LNCAP (cell line): ENCODE data around the gene PHACTR1.

Source experiments
- CTCF ChIP-seq: fragments of 450-650 bp; IDR thresholded peaks from 2 replicates; pipeline ENCODE4 v1.5.1; 2017; ENCODE audit warnings: mild to moderate bottlenecking

The PHACTR1 gene

GRCh38 chr6:13186861-13187260, 470.3 kb downstream of the PHACTR1 start:
- TF ChIP-seq CTCF: no peak

- TF ChIP-seq CTCF: no peak
Observed at GRCh38 chr6:13187692-13188091, 471.1 kb downstream of the PHACTR1 start.

- no peak for TF ChIP-seq CTCF
Observed at GRCh38 chr6:13188306-13188705, 471.7 kb downstream of the PHACTR1 start.

- TF ChIP-seq CTCF: no peak
Observed at GRCh38 chr6:13189710-13190109, 473.1 kb downstream of the PHACTR1 start.

DNA sequence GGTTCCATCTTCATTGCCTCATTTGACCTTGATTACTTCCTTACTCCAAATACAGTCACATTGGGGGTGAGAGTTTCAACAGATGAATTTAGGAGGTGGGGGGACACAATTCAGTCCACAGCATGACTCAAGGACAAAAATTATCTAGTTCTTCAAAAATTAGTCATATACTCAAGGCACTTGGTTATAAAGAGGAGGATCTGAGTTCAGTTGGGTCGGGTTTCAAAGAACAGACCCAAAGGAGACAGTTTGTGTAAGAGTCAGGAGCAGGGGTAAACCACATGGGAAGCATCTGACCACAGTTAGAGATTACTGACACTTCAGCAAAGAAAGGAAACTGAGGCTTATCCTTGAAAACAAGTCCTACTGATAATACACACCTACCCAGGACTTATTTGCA, 473.8 kb downstream of the PHACTR1 start:
- TF ChIP-seq CTCF: no peak

DNA sequence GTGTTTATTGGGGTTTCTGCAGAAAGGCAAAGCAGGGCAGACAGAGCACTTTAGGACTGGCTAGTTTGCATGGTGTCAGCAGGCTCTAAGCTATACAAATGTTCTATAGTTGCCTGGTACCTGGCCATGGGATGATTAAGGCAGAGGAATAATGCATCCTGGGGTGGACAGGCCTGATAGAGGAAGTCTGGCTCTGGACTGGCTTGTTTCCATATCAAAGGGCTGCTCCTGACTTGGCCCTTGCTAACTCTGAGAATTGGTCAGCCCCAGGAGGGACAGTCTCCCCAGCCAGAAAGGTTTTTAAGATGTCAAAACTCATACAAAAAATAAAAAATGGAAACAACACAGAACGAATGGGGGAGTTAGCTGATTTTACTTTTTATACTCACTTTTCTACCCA, 474.9 kb downstream of the PHACTR1 start:
- no peak for TF ChIP-seq CTCF

GRCh38 chr6:13194852-13195251, 478.3 kb downstream of the PHACTR1 start:
- peak; percentile 46; the same call in 1 of the 2 replicates for TF ChIP-seq CTCF

- TF ChIP-seq CTCF: no peak
Observed at GRCh38 chr6:13195803-13196202, 479.2 kb downstream of the PHACTR1 start.
